HepG2 (cell line): ENCODE results near the gene KBTBD13. TPM values are rescaled to one million over a fixed set of nuclear protein-coding genes. Genes with fewer than 3 reads are reported as not detected.
A peak's percentile ranks its signal among the peaks of the same experiment; 100 is the strongest.

Source experiments
- CENPX ChIP-seq: sonication (generic); formaldehyde crosslinking; IDR thresholded peaks from 2 replicates; pipeline ENCODE4 v1.9.0; 2021; ENCODE audit warnings: mild to moderate bottlenecking, missing genetic modification reagents, moderate library complexity
- KLF16 ChIP-seq, 2 experiments: sonication (generic) in 1 of 2; formaldehyde crosslinking in 1 of 2; IDR thresholded peaks; 2 replicates each; pipeline versions ENCODE4 v1.6.1 to v1.8.0; 2016 to 2023; ENCODE audit warnings: missing genetic modification reagents in 2 of 2, missing compliant biosample characterization in 1 of 2
- MTF2 ChIP-seq: sonication (generic); formaldehyde crosslinking; IDR thresholded peaks from 2 replicates; pipeline ENCODE4 v1.5.0; 2020; ENCODE audit warnings: missing genetic modification reagents, borderline replicate concordance
- PLRG1 ChIP-seq: fragments of 450-650 bp; conservative IDR thresholded peaks from 2 replicates; pipeline ENCODE4 v1.6.1; 2016
- SAP130 ChIP-seq: IDR thresholded peaks from 2 replicates; pipeline ENCODE4 v1.6.1; 2016; ENCODE audit warnings: low read depth
- SP4 ChIP-seq: sonication (generic); formaldehyde crosslinking; IDR thresholded peaks from 2 replicates; pipeline ENCODE4 v1.8.1; 2023; ENCODE audit warnings: mild to moderate bottlenecking, missing genetic modification reagents
- ZNF3 ChIP-seq: IDR thresholded peaks from 2 replicates; pipeline ENCODE4 v1.7.0; 2017; ENCODE audit warnings: inconsistent platforms
- ZNF674 ChIP-seq: sonication (generic); formaldehyde crosslinking; IDR thresholded peaks from 2 replicates; pipeline ENCODE4 v1.5.0; 2020; ENCODE audit warnings: low read depth, mild to moderate bottlenecking, missing genetic modification reagents
- ZNF747 ChIP-seq: sonication (generic); formaldehyde crosslinking; IDR thresholded peaks from 2 replicates; pipeline ENCODE4 v1.8.1; 2023; ENCODE audit warnings: missing genetic modification reagents, mild to moderate bottlenecking, borderline replicate concordance
- ZNF792 ChIP-seq: IDR thresholded peaks from 2 replicates; pipeline ENCODE4 v1.6.1; 2016
- ZNF816 ChIP-seq: sonication (generic); formaldehyde crosslinking; IDR thresholded peaks from 2 replicates; pipeline ENCODE4 v1.8.0; 2022; ENCODE audit warnings: missing genetic modification reagents, mild to moderate bottlenecking, borderline replicate concordance
- ZNF841 ChIP-seq: sonication (generic); formaldehyde crosslinking; IDR thresholded peaks from 2 replicates; pipeline ENCODE4 v1.8.1; 2023; ENCODE audit warnings: missing genetic modification reagents, borderline replicate concordance
- polyA plus RNA-seq, 8 experiments: library from polyadenylated mRNA; depleted of rRNA in 3 of 8; stranded (reverse) in 7 of 8; unstranded in 1 of 8; fragments of >200 nt; fragmentation: Illumina TruSeq in 4 of 8; extraction: Trizol in 4 of 8; gene quantifications; 2 replicates each; pipeline versions ENCODE4 v1.2.1 to v1.2.3, GENCODE V29; 2011 to 2016; ENCODE audit warnings: low read depth in 4 of 8, missing spikeins in 1 of 8, mixed read lengths in 1 of 8; ENCODE audit not compliant: insufficient read depth in 1 of 8
- total RNA-seq, 5 experiments: library from RNA; depleted of rRNA; stranded (reverse); fragments of >200 nt; fragmentation: Illumina TruSeq; extraction: Trizol; gene quantifications; 2 replicates each; pipeline ENCODE4 v1.2.3, GENCODE V29; 2016; ENCODE audit warnings: low read depth in 1 of 5
- TF ChIP-seq, protein P1 (sequence below): sonication (generic); formaldehyde crosslinking; IDR thresholded peaks from 2 replicates; pipeline ENCODE4 v1.8.0; 2022; ENCODE audit warnings: mild to moderate bottlenecking, missing genetic modification reagents, moderate library complexity
- TF ChIP-seq, protein P2 (sequence below): sonication (generic); formaldehyde crosslinking; IDR thresholded peaks from 2 replicates; pipeline ENCODE4 v1.4.0; 2020; ENCODE audit warnings: missing genetic modification reagents, borderline replicate concordance
- TF ChIP-seq, protein P3 (sequence below): sonication (generic); formaldehyde crosslinking; IDR thresholded peaks from 2 replicates; pipeline ENCODE4 v1.8.1; 2022; ENCODE audit warnings: mild to moderate bottlenecking, missing genetic modification reagents
- TF ChIP-seq, protein P4 (sequence below): sonication (generic); formaldehyde crosslinking; IDR thresholded peaks from 2 replicates; pipeline ENCODE4 v1.4.0; 2020; ENCODE audit warnings: missing genetic modification reagents
- TF ChIP-seq, protein P5 (sequence below): sonication (generic); formaldehyde crosslinking; IDR thresholded peaks from 2 replicates; pipeline ENCODE4 v1.5.0; 2020; ENCODE audit warnings: missing genetic modification reagents
- TF ChIP-seq, protein P6 (sequence below): sonication (generic); formaldehyde crosslinking; IDR thresholded peaks from 2 replicates; pipeline ENCODE4 v1.5.0; 2020; ENCODE audit warnings: mild to moderate bottlenecking, missing genetic modification reagents

Gene KBTBD13
- total and polyA plus RNA-seq, 2 of the 13 experiments (the other 11 are each of a cell fraction or from before 2014, with no cell fraction given): not detected

DNA sequence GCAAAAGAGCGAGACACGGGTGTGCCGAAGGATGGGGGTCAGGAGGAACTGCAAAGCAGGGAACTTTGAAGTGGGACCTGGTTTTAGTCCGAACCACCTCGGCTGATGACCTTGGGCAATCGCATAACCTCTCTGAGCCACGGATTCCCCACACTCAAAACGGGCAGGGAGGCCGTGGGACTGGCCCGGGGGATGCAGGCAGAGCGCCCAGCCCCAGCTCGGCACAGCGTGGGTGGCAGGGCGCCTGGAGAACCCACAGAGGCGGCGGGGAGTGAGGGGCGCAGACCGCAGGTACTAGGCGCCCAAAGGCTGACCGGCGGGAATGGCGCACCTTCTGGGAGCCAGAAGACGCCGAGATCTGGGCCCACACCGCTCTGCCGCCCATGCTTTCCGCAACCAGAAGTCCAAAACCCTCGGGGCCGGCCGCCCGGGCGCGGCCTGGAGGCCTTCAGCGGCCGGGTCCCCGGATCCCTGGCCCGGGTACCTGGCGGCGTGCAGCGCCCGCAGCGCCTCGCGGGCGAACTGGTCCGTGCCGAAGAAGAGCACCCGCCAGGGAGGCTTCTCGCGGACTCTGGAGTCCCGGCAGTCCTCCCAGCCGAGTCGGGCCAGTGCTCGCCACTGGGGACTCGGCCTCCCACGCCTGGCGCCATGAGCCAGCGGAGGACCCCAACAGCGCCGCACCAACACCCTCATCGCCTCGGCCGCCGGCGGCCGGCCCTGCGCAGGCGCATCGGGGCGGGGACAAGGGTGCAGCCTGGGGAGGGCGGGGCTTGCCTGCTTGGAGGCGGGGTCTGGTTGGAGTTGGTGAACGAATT lies 47.4 kb upstream of the KBTBD13 start, which contains the start of gene MTFMT (continued):
- TF ChIP-seq, protein P1, sequence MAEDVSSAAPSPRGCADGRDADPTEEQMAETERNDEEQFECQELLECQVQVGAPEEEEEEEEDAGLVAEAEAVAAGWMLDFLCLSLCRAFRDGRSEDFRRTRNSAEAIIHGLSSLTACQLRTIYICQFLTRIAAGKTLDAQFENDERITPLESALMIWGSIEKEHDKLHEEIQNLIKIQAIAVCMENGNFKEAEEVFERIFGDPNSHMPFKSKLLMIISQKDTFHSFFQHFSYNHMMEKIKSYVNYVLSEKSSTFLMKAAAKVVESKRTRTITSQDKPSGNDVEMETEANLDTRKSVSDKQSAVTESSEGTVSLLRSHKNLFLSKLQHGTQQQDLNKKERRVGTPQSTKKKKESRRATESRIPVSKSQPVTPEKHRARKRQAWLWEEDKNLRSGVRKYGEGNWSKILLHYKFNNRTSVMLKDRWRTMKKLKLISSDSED (CRISPR knock-in tag): 0 out of 2 replicates have a peak, but pooled peaks have one; percentile 25
- TF ChIP-seq ZNF792 (CRISPR knock-in tag) (peak; percentile 63; the same call in 1 of the 2 replicates), KLF16 (CRISPR knock-in tag; IDR thresholded peaks at IDR 0.05) (no peak), SP4 (CRISPR knock-in tag) (peak; percentile 56; the same call in 1 of the 2 replicates), ZNF841 (CRISPR knock-in tag) (no peak), ZNF747 (CRISPR knock-in tag) (no peak), SAP130 (CRISPR knock-in tag) (peak; percentile 79), ZNF3 (CRISPR knock-in tag) (no peak), CENPX (CRISPR knock-in tag) (no peak), PLRG1 (no peak), ZNF674 (no peak), ZNF816 (CRISPR knock-in tag) (no peak), MTF2 (CRISPR knock-in tag) (0 out of 2 replicates have a peak, but pooled peaks have one; percentile 64)
- TF ChIP-seq, protein P2, sequence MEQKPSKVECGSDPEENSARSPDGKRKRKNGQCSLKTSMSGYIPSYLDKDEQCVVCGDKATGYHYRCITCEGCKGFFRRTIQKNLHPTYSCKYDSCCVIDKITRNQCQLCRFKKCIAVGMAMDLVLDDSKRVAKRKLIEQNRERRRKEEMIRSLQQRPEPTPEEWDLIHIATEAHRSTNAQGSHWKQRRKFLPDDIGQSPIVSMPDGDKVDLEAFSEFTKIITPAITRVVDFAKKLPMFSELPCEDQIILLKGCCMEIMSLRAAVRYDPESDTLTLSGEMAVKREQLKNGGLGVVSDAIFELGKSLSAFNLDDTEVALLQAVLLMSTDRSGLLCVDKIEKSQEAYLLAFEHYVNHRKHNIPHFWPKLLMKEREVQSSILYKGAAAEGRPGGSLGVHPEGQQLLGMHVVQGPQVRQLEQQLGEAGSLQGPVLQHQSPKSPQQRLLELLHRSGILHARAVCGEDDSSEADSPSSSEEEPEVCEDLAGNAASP (CRISPR knock-in tag): no peak
- TF ChIP-seq, protein P3, sequence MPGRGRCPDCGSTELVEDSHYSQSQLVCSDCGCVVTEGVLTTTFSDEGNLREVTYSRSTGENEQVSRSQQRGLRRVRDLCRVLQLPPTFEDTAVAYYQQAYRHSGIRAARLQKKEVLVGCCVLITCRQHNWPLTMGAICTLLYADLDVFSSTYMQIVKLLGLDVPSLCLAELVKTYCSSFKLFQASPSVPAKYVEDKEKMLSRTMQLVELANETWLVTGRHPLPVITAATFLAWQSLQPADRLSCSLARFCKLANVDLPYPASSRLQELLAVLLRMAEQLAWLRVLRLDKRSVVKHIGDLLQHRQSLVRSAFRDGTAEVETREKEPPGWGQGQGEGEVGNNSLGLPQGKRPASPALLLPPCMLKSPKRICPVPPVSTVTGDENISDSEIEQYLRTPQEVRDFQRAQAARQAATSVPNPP: 0 out of 2 replicates have a peak, but pooled peaks have one; percentile 35
- TF ChIP-seq, protein P4, sequence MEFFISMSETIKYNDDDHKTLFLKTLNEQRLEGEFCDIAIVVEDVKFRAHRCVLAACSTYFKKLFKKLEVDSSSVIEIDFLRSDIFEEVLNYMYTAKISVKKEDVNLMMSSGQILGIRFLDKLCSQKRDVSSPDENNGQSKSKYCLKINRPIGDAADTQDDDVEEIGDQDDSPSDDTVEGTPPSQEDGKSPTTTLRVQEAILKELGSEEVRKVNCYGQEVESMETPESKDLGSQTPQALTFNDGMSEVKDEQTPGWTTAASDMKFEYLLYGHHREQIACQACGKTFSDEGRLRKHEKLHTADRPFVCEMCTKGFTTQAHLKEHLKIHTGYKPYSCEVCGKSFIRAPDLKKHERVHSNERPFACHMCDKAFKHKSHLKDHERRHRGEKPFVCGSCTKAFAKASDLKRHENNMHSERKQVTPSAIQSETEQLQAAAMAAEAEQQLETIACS: no peak; the same call in 1 of the 2 replicates
- TF ChIP-seq, protein P5, sequence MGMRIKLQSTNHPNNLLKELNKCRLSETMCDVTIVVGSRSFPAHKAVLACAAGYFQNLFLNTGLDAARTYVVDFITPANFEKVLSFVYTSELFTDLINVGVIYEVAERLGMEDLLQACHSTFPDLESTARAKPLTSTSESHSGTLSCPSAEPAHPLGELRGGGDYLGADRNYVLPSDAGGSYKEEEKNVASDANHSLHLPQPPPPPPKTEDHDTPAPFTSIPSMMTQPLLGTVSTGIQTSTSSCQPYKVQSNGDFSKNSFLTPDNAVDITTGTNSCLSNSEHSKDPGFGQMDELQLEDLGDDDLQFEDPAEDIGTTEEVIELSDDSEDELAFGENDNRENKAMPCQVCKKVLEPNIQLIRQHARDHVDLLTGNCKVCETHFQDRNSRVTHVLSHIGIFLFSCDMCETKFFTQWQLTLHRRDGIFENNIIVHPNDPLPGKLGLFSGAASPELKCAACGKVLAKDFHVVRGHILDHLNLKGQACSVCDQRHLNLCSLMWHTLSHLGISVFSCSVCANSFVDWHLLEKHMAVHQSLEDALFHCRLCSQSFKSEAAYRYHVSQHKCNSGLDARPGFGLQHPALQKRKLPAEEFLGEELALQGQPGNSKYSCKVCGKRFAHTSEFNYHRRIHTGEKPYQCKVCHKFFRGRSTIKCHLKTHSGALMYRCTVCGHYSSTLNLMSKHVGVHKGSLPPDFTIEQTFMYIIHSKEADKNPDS: no peak
- TF ChIP-seq, protein P6, sequence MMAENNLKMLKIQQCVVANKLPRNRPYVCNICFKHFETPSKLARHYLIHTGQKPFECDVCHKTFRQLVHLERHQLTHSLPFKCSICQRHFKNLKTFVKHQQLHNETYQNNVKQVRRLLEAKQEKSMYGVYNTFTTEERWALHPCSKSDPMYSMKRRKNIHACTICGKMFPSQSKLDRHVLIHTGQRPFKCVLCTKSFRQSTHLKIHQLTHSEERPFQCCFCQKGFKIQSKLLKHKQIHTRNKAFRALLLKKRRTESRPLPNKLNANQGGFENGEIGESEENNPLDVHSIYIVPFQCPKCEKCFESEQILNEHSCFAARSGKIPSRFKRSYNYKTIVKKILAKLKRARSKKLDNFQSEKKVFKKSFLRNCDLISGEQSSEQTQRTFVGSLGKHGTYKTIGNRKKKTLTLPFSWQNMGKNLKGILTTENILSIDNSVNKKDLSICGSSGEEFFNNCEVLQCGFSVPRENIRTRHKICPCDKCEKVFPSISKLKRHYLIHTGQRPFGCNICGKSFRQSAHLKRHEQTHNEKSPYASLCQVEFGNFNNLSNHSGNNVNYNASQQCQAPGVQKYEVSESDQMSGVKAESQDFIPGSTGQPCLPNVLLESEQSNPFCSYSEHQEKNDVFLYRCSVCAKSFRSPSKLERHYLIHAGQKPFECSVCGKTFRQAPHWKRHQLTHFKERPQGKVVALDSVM: peak; percentile 41
